Esophagus squamous epithelium (tissue), 4 donors: ENCODE results near the gene REV3L.

Experiments
- CTCF ChIP-seq, 6 experiments: fragments of 450-650 bp in 4 of 6; fragments of 200-600 bp in 2 of 6; sonication (generic) in 2 of 6; IDR thresholded peaks; one replicate each; pipeline ENCODE4 v1.5.1; 2016 to 2019; ENCODE audit warnings: antibody characterized with exemption in 6 of 6, mild to moderate bottlenecking in 4 of 6, moderate library complexity in 4 of 6
- POLR2A ChIP-seq, 4 donors: fragments of 450-650 bp; IDR thresholded peaks; one replicate each; pipeline ENCODE4 v1.6.1; 2017; ENCODE audit warnings: antibody characterized with exemption in 4 of 4, mild to moderate bottlenecking in 4 of 4, moderate library complexity in 3 of 4

GRCh38 chr6:111524735-111525134, 41.7 kb upstream of the REV3L start:
- no peak for TF ChIP-seq POLR2A (IDR thresholded peaks at IDR 0.05)
- no peak for TF ChIP-seq CTCF (IDR thresholded peaks at IDR 0.05)
